ENCODE measurements around the gene PDE2A.

DNA sequence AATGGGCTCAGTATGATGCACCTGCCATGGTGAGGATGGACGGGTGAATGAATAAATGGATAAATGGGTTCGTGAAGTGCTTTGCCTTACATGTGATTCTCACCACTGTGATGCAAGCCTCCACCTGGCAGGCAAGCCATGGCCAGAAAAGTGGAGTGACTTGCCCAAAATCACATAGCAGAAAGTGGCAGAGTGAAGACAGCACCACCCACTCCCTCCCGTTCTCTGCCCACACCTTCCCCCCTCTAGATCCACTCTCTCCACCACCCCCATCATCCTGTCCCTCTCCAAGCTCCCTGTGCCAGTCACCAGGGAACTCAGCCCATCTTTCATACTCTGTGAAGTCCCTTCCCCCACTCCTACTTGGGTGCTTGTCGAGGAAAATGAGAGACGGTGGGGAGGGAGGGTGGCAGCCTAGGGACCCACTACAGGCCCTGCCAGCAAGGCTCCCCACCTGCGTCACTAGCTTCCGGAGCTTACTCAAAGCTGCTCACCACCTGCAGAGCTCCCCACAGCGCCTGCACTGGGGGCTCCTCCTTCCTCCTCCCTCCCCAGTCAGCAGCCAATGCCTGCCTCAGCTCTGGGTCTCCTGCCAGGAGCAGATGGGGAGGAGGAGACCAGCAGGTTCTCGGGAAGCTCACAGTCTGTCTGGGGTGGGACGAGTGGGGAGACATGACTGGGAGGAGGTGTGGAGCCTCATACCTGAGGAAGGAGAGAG, 82.3 kb downstream of the PDE2A start:
- TF ChIP-seq, protein P1, sequence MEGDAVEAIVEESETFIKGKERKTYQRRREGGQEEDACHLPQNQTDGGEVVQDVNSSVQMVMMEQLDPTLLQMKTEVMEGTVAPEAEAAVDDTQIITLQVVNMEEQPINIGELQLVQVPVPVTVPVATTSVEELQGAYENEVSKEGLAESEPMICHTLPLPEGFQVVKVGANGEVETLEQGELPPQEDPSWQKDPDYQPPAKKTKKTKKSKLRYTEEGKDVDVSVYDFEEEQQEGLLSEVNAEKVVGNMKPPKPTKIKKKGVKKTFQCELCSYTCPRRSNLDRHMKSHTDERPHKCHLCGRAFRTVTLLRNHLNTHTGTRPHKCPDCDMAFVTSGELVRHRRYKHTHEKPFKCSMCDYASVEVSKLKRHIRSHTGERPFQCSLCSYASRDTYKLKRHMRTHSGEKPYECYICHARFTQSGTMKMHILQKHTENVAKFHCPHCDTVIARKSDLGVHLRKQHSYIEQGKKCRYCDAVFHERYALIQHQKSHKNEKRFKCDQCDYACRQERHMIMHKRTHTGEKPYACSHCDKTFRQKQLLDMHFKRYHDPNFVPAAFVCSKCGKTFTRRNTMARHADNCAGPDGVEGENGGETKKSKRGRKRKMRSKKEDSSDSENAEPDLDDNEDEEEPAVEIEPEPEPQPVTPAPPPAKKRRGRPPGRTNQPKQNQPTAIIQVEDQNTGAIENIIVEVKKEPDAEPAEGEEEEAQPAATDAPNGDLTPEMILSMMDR (IDR thresholded peaks at IDR 0.05) = no peak
- no peak for TF ChIP-seq EZH2 (IDR thresholded peaks at IDR 0.05; ENCODE audit: borderline replicate concordance, insufficient read depth, low read depth, low read length, poor library complexity, severe bottlenecking)

Data from B cell (primary cell).